Smooth muscle cell (in vitro differentiated cells): ENCODE data around the gene CEP350. TPM values are rescaled to one million over a fixed set of nuclear protein-coding genes. Genes with fewer than 3 reads are reported as not detected.

Experiments used
- DNase-seq: peaks from one replicate; lab custom pipeline; 2025; ENCODE audit not compliant: unreplicated experiment; lab: John Stamatoyannopoulos, UW
- H2AFZ ChIP-seq: fragments of 200-600 bp; sonication (generic); 2 replicates; pipeline ENCODE4 v1.6.0; 2016; ENCODE audit warnings: antibody characterized with exemption, low read depth, mild to moderate bottlenecking
- H3F3A ChIP-seq: fragments of 200-600 bp; sonication (generic); 2 replicates; pipeline ENCODE4 v1.6.0; 2017; ENCODE audit warnings: antibody characterized with exemption, low read depth
- H3K27ac ChIP-seq: fragments of 200-600 bp; sonication (generic); 2 replicates; pipeline ENCODE4 v1.5.1; 2016; ENCODE audit warnings: low read depth, mild to moderate bottlenecking
- H3K27me3 ChIP-seq: fragments of 200-600 bp; sonication (generic); 2 replicates; pipeline ENCODE4 v1.6.1; 2016; ENCODE audit warnings: low read depth, mild to moderate bottlenecking
- H3K36me3 ChIP-seq: fragments of 200-600 bp; sonication (generic); 2 replicates; pipeline ENCODE4 v1.5.1; 2016; ENCODE audit warnings: low read depth
- H3K4me1 ChIP-seq: fragments of 200-600 bp; sonication (generic); 2 replicates; pipeline ENCODE4 v1.5.1; 2016; ENCODE audit warnings: low read depth
- H3K4me2 ChIP-seq: fragments of 200-600 bp; sonication (generic); 2 replicates; pipeline ENCODE4 v1.6.0; 2016; ENCODE audit warnings: mild to moderate bottlenecking
- H3K4me3 ChIP-seq: fragments of 200-600 bp; sonication (generic); 2 replicates; pipeline ENCODE4 v1.5.1; 2016; ENCODE audit warnings: mild to moderate bottlenecking
- H3K79me2 ChIP-seq: fragments of 200-600 bp; sonication (generic); 2 replicates; pipeline ENCODE4 v1.6.0; 2016; ENCODE audit warnings: low read depth, mild to moderate bottlenecking
- H3K9ac ChIP-seq: fragments of 200-600 bp; sonication (generic); 2 replicates; pipeline ENCODE4 v1.6.0; 2016; ENCODE audit warnings: low read depth
- H3K9me3 ChIP-seq: fragments of 200-600 bp; sonication (generic); replicated peaks from 2 replicates; pipeline ENCODE4 v1.5.1; 2016; ENCODE audit warnings: low read depth
- H4K20me1 ChIP-seq: fragments of 200-600 bp; sonication (generic); 2 replicates; pipeline ENCODE4 v1.6.0; 2016; ENCODE audit warnings: low read depth
- CTCF ChIP-seq: fragments of 200-600 bp; sonication (generic); IDR thresholded peaks from 2 replicates; pipeline ENCODE4 v1.5.1; 2017; ENCODE audit warnings: borderline replicate concordance, mild to moderate bottlenecking, antibody characterized with exemption; ENCODE audit not compliant: insufficient read depth, poor library complexity, severe bottlenecking
- WGBS: methylation state at CpG from one replicate; pipeline ENCODE4 v1.1.7; 2016; ENCODE audit warnings: low lambda C conversion rate; 5-methylcytosine and 5-hydroxymethylcytosine counted together
- polyA plus RNA-seq: library from polyadenylated mRNA; unstranded; fragments of >200 nt; fragmentation: Nextera tagmentation; extraction: Ambion mirVana; gene quantifications from 2 replicates; pipeline ENCODE4 v1.2.1, GENCODE V29; 2016
- total RNA-seq: library from RNA; depleted of rRNA; stranded (reverse); fragments of >200 nt; gene quantifications from 2 replicates; pipeline ENCODE4 v1.2.3, GENCODE V29; 2014

The CEP350 gene
- total and polyA plus RNA-seq, 2 experiments from 2014 or later, result 17.0 to 35.9 TPM

GRCh38 chr1:179938752-179939151 lies 15.9 kb upstream of the CEP350 start:
- 22% methylated on average over 2 of the region's 2 CpGs for WGBS
- Histone ChIP-seq H4K20me1 (no peaks in the 10 kb centered on the region), H3K27ac (no peak overlapping the region), H3K4me2 (no peak overlapping the region), H3K36me3 (no peaks in the 10 kb centered on the region), H3K4me1 (no peaks in the 10 kb centered on the region), H3K4me3 (no peak overlapping the region), H3K79me2 (no peaks in the 10 kb centered on the region), H3K9me3 (no peaks in the 10 kb centered on the region), H3F3A (no peaks in the 10 kb centered on the region), H2AFZ (no peak overlapping the region), H3K27me3 (no peaks in the 10 kb centered on the region), H3K9ac (no peak overlapping the region)
- DNase-seq, result no peak
- TF ChIP-seq CTCF, result no peak

- Histone ChIP-seq H3F3A (no peaks in the 10 kb centered on the region), H3K27me3 (no peaks in the 10 kb centered on the region), H3K4me1 (no peaks in the 10 kb centered on the region), H3K79me2 (no peaks in the 10 kb centered on the region), H3K4me3 (no peak overlapping the region), H3K36me3 (no peaks in the 10 kb centered on the region), H3K9me3 (no peaks in the 10 kb centered on the region), H4K20me1 (no peaks in the 10 kb centered on the region), H2AFZ (no peak overlapping the region), H3K27ac (no peak overlapping the region), H3K9ac (no peak overlapping the region), H3K4me2 (no peak overlapping the region)
- no peak for DNase-seq
- 96% methylated on average over 1 of the region's 1 CpG for WGBS
- no peak for TF ChIP-seq CTCF
Observed at GRCh38 chr1:179939941-179940340, 14.7 kb upstream of the CEP350 start.

DNA sequence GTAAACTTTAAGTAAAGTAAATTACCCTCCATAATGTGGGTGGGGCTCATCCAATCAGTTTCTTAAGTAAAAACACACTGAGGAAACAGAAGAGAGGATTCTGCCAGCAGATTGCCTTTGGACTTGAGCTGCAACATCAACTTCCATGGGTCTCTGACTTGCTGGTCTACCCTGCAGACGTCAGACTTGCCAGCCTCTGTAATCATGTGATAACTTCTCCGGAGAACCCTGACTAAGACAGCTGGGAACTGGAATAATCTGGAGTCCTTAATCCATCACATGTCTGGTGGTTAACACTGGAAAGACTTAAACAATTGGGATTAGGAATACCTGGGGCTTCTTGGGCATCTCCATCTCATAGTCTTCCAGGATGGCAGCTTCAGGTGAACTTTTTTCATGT lies 13.2 kb upstream of the CEP350 start:
- Histone ChIP-seq H3K4me3 (no peak overlapping the region), H3K4me2 (no peak overlapping the region), H3K79me2 (no peaks in the 10 kb centered on the region), H3K9me3 (no peaks in the 10 kb centered on the region), H3K4me1 (no peaks in the 10 kb centered on the region), H3K27ac (no peak overlapping the region), H4K20me1 (no peaks in the 10 kb centered on the region), H3F3A (no peaks in the 10 kb centered on the region), H2AFZ (no peak overlapping the region), H3K36me3 (no peaks in the 10 kb centered on the region), H3K9ac (no peak overlapping the region), H3K27me3 (no peaks in the 10 kb centered on the region)
- whole genome bisulfite sequencing, result 47% methylated on average over 2 of the region's 2 CpGs
- TF ChIP-seq CTCF, result no peak
- DNase-seq, result no peak

GRCh38 chr1:179950651-179951050 lies 4.0 kb upstream of the CEP350 start:
- 96% methylated on average over 7 of the region's 7 CpGs for WGBS
- Histone ChIP-seq H3K79me2 (peaks cover 10% of the 10 kb centered on the region), H4K20me1 (peaks cover 5% of the 10 kb centered on the region), H3K27ac (no peak overlapping the region), H3K36me3 (no peaks in the 10 kb centered on the region), H3K4me2 (no peak overlapping the region), H3K9ac (no peak overlapping the region), H3K4me3 (no peak overlapping the region), H2AFZ (no peak overlapping the region), H3K4me1 (peaks cover 1% of the 10 kb centered on the region), H3K9me3 (no peaks in the 10 kb centered on the region), H3F3A (peaks cover 8% of the 10 kb centered on the region), H3K27me3 (no peaks in the 10 kb centered on the region)
- TF ChIP-seq CTCF, result no peak
- no peak for DNase-seq
